ENCODE measurements around the gene ATIC. TPM values are rescaled to one million over a fixed set of nuclear protein-coding genes. Genes with fewer than 3 reads are reported as not detected.

Gene ATIC
- polyA plus RNA-seq, 1 experiment: 114 TPM

GRCh38 chr2:215332872-215333595 is 21.2 kb downstream of the ATIC start:
- ChIA-PET POLR2A (no interaction called here), CTCF (no interaction called here)
- TF ChIP-seq, protein P1, sequence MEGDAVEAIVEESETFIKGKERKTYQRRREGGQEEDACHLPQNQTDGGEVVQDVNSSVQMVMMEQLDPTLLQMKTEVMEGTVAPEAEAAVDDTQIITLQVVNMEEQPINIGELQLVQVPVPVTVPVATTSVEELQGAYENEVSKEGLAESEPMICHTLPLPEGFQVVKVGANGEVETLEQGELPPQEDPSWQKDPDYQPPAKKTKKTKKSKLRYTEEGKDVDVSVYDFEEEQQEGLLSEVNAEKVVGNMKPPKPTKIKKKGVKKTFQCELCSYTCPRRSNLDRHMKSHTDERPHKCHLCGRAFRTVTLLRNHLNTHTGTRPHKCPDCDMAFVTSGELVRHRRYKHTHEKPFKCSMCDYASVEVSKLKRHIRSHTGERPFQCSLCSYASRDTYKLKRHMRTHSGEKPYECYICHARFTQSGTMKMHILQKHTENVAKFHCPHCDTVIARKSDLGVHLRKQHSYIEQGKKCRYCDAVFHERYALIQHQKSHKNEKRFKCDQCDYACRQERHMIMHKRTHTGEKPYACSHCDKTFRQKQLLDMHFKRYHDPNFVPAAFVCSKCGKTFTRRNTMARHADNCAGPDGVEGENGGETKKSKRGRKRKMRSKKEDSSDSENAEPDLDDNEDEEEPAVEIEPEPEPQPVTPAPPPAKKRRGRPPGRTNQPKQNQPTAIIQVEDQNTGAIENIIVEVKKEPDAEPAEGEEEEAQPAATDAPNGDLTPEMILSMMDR (IDR thresholded peaks at IDR 0.05; ENCODE audit: low read depth, low read length): no peak
- H3K4me3 ChIP-seq (ENCODE audit: low read depth, low read length): no peak overlapping the region
- no peak overlapping the region for H3K27ac ChIP-seq (ENCODE audit: low read depth, low read length)
- H3K9me3 ChIP-seq (ENCODE audit: control insufficient read depth, insufficient read depth, low read length): no peaks in the 10 kb centered on the region
- H3K27me3 ChIP-seq (ENCODE audit: control insufficient read depth, insufficient read depth, low read length): no peaks in the 10 kb centered on the region
- no peak for DNase-seq (ENCODE audit: low read depth, low spot score)

GRCh38 chr2:215338883-215339679 is 27.2 kb downstream of the ATIC start:
- POLR2A ChIA-PET: no interaction called here
- Histone ChIP-seq H3K4me3 (ENCODE audit: low read depth, low read length) (no peak overlapping the region), H3K27me3 (ENCODE audit: control insufficient read depth, insufficient read depth, low read length) (no peaks in the 10 kb centered on the region), H3K9me3 (ENCODE audit: control insufficient read depth, insufficient read depth, low read length) (no peaks in the 10 kb centered on the region), H3K27ac (ENCODE audit: low read depth, low read length) (no peak overlapping the region)
- CTCF ChIA-PET: no interaction called here
- TF ChIP-seq, protein P1 (IDR thresholded peaks at IDR 0.05; ENCODE audit: low read depth, low read length): no peak
- no peak for DNase-seq (ENCODE audit: low read depth, low spot score)

DNA sequence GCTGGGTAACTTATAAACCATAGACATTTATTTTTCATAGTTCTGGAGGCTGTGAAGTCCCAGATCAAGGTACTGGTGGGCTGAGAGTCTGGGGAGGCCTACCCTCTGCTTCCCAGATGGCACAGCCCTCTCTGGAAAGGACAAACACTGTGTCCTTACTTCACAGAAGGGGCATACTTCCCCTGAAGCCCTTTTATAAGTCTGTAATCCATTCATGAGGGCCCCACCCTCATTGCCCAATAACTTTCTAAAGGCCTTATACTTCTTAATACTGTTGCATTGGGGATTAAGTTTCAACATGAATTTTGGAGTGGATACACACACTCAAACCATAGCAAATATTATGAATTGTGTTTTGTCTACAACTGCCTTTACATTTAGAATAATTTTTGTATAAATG is 36.0 kb downstream of the ATIC start:
- H3K9me3 ChIP-seq (ENCODE audit: control insufficient read depth, insufficient read depth, low read length): no peaks in the 10 kb centered on the region
- no peaks in the 10 kb centered on the region for H3K27me3 ChIP-seq (ENCODE audit: control insufficient read depth, insufficient read depth, low read length)
- ChIA-PET POLR2A (no interaction called here), CTCF (no interaction called here)
- no peak overlapping the region for H3K27ac ChIP-seq (ENCODE audit: low read depth, low read length)
- TF ChIP-seq, protein P1 (IDR thresholded peaks at IDR 0.05; ENCODE audit: low read depth, low read length): no peak
- no peak overlapping the region for H3K4me3 ChIP-seq (ENCODE audit: low read depth, low read length)
- DNase-seq (ENCODE audit: low read depth, low spot score): no peak

- no peak for DNase-seq (ENCODE audit: low read depth, low spot score)
- CTCF ChIA-PET: no interaction called here
- Histone ChIP-seq H3K27me3 (ENCODE audit: control insufficient read depth, insufficient read depth, low read length) (no peaks in the 10 kb centered on the region), H3K9me3 (ENCODE audit: control insufficient read depth, insufficient read depth, low read length) (no peaks in the 10 kb centered on the region), H3K27ac (ENCODE audit: low read depth, low read length) (no peak overlapping the region), H3K4me3 (ENCODE audit: low read depth, low read length) (no peak overlapping the region)
- TF ChIP-seq, protein P1 (IDR thresholded peaks at IDR 0.05; ENCODE audit: low read depth, low read length): no peak
- POLR2A ChIA-PET: no interaction called here
These were observed 40.7 kb downstream of the ATIC start for GRCh38 chr2:215352602-215353001.

All from AG04450 (cell line).